Lower lobe of right lung (tissue), 2 donors: Measurements from ENCODE around the gene PIK3R3. TPM values are rescaled to one million over a fixed set of nuclear protein-coding genes. Genes with fewer than 3 reads are reported as not detected.

Experiments used
- ATAC-seq, 2 donors: fragments of 200-7000 bp; cut with Tn5 transposase; one replicate each; pipeline ENCODE4 v1.9.1; 2020 to 2022; ENCODE audit warnings: mild to moderate bottlenecking in 2 of 2, moderate library complexity in 2 of 2
- DNase-seq: peaks from one replicate; pipeline ENCODE4 v3.0.0-alpha.2; 2020
- H3K27ac ChIP-seq: fragments of 200-600 bp; one replicate; pipeline ENCODE4 v1.8.0; 2022
- H3K27me3 ChIP-seq: fragments of 200-600 bp; one replicate; pipeline ENCODE4 v1.8.0; 2022; ENCODE audit warnings: low read depth
- H3K36me3 ChIP-seq: fragments of 200-600 bp; one replicate; pipeline ENCODE4 v1.8.0; 2022; ENCODE audit warnings: mild to moderate bottlenecking
- H3K4me1 ChIP-seq: fragments of 200-600 bp; one replicate; pipeline ENCODE4 v1.8.0; 2022
- H3K4me3 ChIP-seq: fragments of 200-600 bp; one replicate; pipeline ENCODE4 v1.8.0; 2022; ENCODE audit warnings: mild to moderate bottlenecking
- H3K9me3 ChIP-seq: fragments of 200-600 bp; one replicate; pipeline ENCODE4 v1.8.0; 2022
- intact Hi-C: fragments of 100-400 bp; cut with DNase I; formaldehyde crosslinking; loops from one replicate; pipeline ENCODE4 v1.11.0; 2022
- total RNA-seq: library from RNA; stranded (reverse); fragmentation: NEBNext Ultra II Directional; extraction: Animal tissue kit (Norgen Biotek cat#: 25700); gene quantifications from one replicate; pipeline ENCODE4 v1.2.1, GENCODE V29; 2021
- TF ChIP-seq, protein P1 (sequence below): fragments of 200-600 bp; IDR thresholded peaks from one replicate; pipeline ENCODE4 v1.8.0; 2022; ENCODE audit warnings: antibody characterized with exemption, mild to moderate bottlenecking
- donor health status: DM: no; HTN: yes; CAD: no; lungs with severe emphysema.

PIK3R3 gene
- total RNA-seq, 1 donor from 2014 or later = 39.2 TPM

DNA sequence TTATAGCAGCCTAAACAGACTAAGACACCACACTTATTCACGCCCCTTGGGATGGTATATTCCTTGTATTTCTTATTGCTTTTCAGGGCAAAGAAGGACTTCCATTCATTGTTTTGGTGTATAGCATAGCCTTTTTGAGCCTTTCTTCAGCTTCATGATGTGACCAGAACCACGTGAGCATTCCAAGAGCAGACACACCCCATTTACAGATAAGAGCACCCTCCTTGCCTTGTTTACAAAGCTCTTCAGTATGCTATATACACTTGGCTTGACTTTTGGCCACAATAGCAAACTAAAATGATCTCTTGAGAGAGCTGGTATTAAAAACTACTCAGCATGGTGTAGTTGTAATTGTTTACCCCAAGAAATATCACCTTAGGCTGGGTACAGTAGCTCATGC, 78.7 kb downstream of the PIK3R3 start:
- peak; percentile 85 to 87 for ATAC-seq
- Histone ChIP-seq H3K27ac (no peak overlapping the region), H3K9me3 (no peaks in the 10 kb centered on the region), H3K36me3 (peaks cover 7% of the 10 kb centered on the region), H3K4me3 (no peak overlapping the region), H3K4me1 (peaks cover 7% of the 10 kb centered on the region), H3K27me3 (no peaks in the 10 kb centered on the region)
- TF ChIP-seq, protein P1, sequence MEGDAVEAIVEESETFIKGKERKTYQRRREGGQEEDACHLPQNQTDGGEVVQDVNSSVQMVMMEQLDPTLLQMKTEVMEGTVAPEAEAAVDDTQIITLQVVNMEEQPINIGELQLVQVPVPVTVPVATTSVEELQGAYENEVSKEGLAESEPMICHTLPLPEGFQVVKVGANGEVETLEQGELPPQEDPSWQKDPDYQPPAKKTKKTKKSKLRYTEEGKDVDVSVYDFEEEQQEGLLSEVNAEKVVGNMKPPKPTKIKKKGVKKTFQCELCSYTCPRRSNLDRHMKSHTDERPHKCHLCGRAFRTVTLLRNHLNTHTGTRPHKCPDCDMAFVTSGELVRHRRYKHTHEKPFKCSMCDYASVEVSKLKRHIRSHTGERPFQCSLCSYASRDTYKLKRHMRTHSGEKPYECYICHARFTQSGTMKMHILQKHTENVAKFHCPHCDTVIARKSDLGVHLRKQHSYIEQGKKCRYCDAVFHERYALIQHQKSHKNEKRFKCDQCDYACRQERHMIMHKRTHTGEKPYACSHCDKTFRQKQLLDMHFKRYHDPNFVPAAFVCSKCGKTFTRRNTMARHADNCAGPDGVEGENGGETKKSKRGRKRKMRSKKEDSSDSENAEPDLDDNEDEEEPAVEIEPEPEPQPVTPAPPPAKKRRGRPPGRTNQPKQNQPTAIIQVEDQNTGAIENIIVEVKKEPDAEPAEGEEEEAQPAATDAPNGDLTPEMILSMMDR = no peak
- intact Hi-C loops = no loop called here
- no peak for DNase-seq

DNA sequence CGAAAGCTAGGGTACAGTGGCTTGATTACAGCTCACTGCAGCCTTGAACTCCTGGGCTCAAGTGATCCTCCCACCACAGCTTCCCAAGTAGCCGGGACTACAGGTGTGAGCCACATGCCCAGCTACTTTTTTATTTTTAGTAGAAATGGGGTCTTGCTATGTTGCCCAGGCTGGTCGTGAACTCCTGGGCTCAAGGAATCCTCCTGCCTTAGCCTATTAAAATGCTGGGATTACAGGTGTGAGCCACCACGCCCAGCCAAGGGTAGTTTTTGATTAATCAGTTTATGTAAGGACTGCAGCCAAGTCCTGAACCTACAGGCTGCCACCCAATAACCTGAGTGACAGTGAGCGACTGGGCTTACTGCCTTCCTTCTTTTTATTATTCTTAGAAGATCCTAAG, 88.3 kb downstream of the PIK3R3 start:
- H3K9me3 ChIP-seq = no peaks in the 10 kb centered on the region
- H3K4me3 ChIP-seq = no peak overlapping the region
- H3K4me1 ChIP-seq = peaks cover 24% of the 10 kb centered on the region
- H3K27ac ChIP-seq = no peak overlapping the region
- TF ChIP-seq, protein P1 = no peak
- ATAC-seq (no peak), DNase-seq (no peak)
- intact Hi-C loops = no loop called here
- peaks cover 36% of the 10 kb centered on the region for H3K36me3 ChIP-seq
- no peaks in the 10 kb centered on the region for H3K27me3 ChIP-seq

DNA sequence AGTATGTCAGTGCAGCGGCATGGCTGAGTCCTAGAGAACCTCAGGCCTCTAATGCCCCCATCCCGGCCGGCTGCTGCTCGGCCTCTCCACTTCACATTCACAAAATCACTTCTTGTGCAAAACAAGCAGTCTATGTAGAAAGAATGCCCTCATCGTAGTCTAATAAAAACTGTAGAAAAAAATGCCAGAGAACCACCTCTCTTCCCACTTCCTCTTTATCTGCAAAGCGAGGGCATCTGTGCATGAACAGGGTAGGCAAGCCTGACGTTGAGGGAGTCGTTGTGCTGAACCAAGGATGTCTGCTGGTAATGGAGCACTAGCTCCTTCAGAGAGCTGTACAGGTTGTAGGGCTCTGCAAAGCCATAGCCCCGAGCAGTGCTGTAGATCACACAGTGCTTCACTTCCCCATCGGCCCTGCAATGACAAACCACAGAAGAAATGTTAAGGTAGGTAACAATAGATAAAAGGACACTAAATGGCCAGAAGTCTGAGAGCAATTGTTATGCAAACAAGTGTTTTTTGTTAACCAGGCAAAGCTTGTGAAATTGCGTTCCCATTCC, 88.9 kb downstream of the PIK3R3 start:
- no peaks in the 10 kb centered on the region for H3K9me3 ChIP-seq
- no peak overlapping the region for H3K27ac ChIP-seq
- peaks cover 28% of the 10 kb centered on the region for H3K4me1 ChIP-seq
- DNase-seq (no peak), ATAC-seq (peak; percentile 35 to 45)
- no peak overlapping the region for H3K4me3 ChIP-seq
- intact Hi-C loops = no loop called here
- TF ChIP-seq, protein P1 = no peak
- peaks cover 36% of the 10 kb centered on the region for H3K36me3 ChIP-seq
- H3K27me3 ChIP-seq = no peaks in the 10 kb centered on the region

DNA sequence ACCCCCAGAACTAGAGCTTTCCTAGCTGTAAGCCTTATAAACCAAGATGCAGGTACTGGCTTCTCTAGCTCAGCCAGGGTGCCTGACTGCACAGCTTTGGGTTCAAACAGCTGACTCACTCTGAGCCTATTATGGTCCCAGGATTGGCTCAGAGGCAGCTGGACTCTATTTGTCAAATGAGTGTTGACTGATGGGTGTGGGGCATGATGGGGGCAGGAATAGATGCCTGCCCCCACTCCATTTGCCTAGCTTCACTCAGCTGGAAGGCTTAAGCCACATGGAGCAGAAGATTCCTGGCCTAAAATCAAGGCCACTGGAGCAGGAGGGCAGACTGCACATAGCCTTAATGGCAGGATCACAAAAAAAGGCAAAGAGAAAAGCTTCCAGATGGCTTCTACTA, 90.5 kb downstream of the PIK3R3 start:
- intact Hi-C loops = no loop called here
- H3K9me3 ChIP-seq = no peaks in the 10 kb centered on the region
- ATAC-seq (no peak), DNase-seq (no peak)
- H3K4me3 ChIP-seq = no peak overlapping the region
- peaks cover 34% of the 10 kb centered on the region for H3K4me1 ChIP-seq
- H3K27ac ChIP-seq = no peak overlapping the region
- no peaks in the 10 kb centered on the region for H3K27me3 ChIP-seq
- H3K36me3 ChIP-seq = peaks cover 36% of the 10 kb centered on the region
- TF ChIP-seq, protein P1 = no peak

DNA sequence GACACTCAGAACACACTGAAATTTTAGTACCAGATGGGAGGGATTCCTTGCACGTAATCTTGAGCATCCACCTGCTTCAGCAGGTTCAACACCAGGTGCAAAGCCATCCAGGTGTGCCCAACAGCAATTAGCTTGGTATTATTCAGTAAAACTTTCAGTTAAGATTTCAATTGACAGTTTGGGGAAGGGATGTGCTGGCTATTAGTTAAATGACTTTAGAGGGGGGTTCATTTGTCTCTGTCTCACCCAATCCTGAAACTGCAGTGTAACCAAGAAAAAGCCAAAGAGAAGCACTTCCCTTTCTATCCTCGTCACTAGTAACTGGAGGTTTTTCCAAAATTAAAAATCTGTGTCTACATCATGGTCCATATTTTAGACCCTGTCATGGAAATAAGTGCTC, 90.9 kb downstream of the PIK3R3 start:
- TF ChIP-seq, protein P1 = no peak
- ATAC-seq (no peak), DNase-seq (no peak)
- H3K27ac ChIP-seq = no peak overlapping the region
- peaks cover 36% of the 10 kb centered on the region for H3K36me3 ChIP-seq
- H3K27me3 ChIP-seq = no peaks in the 10 kb centered on the region
- H3K4me3 ChIP-seq = no peak overlapping the region
- no peaks in the 10 kb centered on the region for H3K9me3 ChIP-seq
- peaks cover 37% of the 10 kb centered on the region for H3K4me1 ChIP-seq
- intact Hi-C loops = no loop called here
